ENCODE results near the gene KRTAP1-4. TPM values are rescaled to one million over a fixed set of nuclear protein-coding genes. Genes with fewer than 3 reads are reported as not detected.
"Not testable (repeated sequence)": the region's sequence is repeated elsewhere in the genome, so short reads cannot be mapped to it uniquely, and the experiment has no call there.

KRTAP1-4 gene
- total RNA-seq, 4 donors from 2014 or later, result not detected

DNA sequence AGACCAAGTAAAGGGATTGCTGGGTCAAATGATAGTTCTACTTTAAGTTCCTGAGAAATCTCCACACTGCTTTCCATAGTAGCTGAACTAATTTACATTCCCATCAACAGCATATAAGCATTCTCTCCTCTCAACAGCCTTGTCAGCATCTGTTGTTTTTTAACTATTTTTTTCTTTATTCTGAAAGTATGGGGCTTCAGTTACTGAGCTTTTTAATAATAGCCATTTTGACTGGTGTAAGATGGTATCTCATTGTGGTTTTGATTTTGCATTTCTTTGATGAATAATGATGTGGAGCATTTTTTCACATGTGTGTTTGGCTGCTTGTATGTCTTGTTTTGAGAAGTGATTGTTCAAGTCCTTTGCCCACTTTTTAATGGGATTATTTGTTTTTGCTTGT, 22.6 kb upstream of the KRTAP1-4 start:
- Histone ChIP-seq H3K27ac (no peak overlapping the region), H3K27me3 (peaks cover 25% of the 10 kb centered on the region), H3K4me3 (no peak overlapping the region), H3K4me1 (no peaks in the 10 kb centered on the region), H3K9me3 (no peaks in the 10 kb centered on the region), H3K36me3 (no peaks in the 10 kb centered on the region)
- TF ChIP-seq EP300 (IDR thresholded peaks at IDR 0.05; ENCODE audit: low read depth) (no peak), POLR2A (IDR thresholded peaks at IDR 0.05) (no peak), POLR2AphosphoS5 (IDR thresholded peaks at IDR 0.05) (no peak)
- TF ChIP-seq, protein P1, sequence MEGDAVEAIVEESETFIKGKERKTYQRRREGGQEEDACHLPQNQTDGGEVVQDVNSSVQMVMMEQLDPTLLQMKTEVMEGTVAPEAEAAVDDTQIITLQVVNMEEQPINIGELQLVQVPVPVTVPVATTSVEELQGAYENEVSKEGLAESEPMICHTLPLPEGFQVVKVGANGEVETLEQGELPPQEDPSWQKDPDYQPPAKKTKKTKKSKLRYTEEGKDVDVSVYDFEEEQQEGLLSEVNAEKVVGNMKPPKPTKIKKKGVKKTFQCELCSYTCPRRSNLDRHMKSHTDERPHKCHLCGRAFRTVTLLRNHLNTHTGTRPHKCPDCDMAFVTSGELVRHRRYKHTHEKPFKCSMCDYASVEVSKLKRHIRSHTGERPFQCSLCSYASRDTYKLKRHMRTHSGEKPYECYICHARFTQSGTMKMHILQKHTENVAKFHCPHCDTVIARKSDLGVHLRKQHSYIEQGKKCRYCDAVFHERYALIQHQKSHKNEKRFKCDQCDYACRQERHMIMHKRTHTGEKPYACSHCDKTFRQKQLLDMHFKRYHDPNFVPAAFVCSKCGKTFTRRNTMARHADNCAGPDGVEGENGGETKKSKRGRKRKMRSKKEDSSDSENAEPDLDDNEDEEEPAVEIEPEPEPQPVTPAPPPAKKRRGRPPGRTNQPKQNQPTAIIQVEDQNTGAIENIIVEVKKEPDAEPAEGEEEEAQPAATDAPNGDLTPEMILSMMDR (IDR thresholded peaks at IDR 0.05), result no peak
- in situ Hi-C loops (cut with MboI; ENCODE audit: low pct_ligation_motif_present in 1 of 4, low pct_unique_long_range_greater_than_20kb in 1 of 4, low sequenced_read_pairs in 3 of 4) (no loop called here), intact Hi-C loops (cut with DNase I; ENCODE audit: low total_unique reads) (no loop called here)
- DNase-seq, result no peak

DNA sequence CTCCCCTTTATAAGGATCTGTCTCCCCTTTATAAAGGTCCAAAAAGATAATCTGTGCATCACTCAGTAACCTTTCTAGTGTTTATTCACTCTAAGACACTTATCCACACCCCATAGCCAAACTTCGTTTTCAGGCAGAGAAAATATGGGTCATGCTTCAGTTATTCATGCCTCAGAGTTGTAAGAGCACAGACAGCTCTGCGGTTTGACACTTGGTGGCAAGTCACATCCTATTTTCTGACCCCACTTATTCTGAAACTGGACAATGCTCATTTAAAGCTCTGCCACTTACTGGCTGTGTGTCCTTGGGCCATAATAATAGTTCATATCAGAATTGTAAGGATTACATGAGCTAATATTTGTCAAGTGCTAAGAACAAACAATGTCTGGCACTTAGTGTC, 19.1 kb upstream of the KRTAP1-4 start:
- in situ Hi-C loops (cut with MboI; ENCODE audit: low pct_ligation_motif_present in 1 of 4, low pct_unique_long_range_greater_than_20kb in 1 of 4, low sequenced_read_pairs in 3 of 4) (no loop called here), intact Hi-C loops (cut with DNase I; ENCODE audit: low total_unique reads) (no loop called here)
- TF ChIP-seq POLR2AphosphoS5 (IDR thresholded peaks at IDR 0.05) (no peak), POLR2A (IDR thresholded peaks at IDR 0.05) (no peak), EP300 (IDR thresholded peaks at IDR 0.05; ENCODE audit: low read depth) (no peak)
- TF ChIP-seq, protein P1 (IDR thresholded peaks at IDR 0.05), result no peak
- Histone ChIP-seq H3K36me3 (no peaks in the 10 kb centered on the region), H3K27ac (no peak overlapping the region), H3K9me3 (no peaks in the 10 kb centered on the region), H3K4me3 (no peak overlapping the region), H3K4me1 (no peaks in the 10 kb centered on the region), H3K27me3 (peaks cover 40% of the 10 kb centered on the region)
- no peak for DNase-seq
- 34 to 38% methylated on average over 2 of the region's 2 CpGs for WGBS, 2 donors (ENCODE audit: low coverage in 1 of 2)

DNA sequence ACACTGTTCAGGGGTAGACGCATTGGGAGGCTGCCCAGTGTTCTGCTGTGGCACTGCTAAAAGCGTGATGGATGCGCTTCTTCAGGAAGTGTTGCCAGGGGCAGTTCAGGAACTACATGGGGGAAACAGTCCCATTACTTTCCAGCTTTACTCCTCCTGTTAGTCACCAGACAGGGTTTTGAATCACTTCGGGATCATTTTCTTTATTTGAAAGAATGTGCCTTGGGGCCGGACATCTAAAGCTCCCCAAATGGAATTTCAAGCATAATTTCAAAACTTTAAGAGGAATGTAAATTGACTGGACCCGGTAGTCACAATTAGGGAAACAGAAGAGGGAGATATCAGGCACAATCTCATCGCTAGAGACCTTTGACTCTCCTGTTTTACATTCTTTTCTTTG, 18.4 kb upstream of the KRTAP1-4 start:
- in situ Hi-C loops (cut with MboI; ENCODE audit: low pct_ligation_motif_present in 1 of 4, low pct_unique_long_range_greater_than_20kb in 1 of 4, low sequenced_read_pairs in 3 of 4) (no loop called here), intact Hi-C loops (cut with DNase I; ENCODE audit: low total_unique reads) (no loop called here)
- H3K27me3 ChIP-seq, result peaks cover 40% of the 10 kb centered on the region
- H3K36me3 ChIP-seq, result no peaks in the 10 kb centered on the region
- H3K9me3 ChIP-seq, result peaks cover 0 to 1% of the 10 kb centered on the region in 2 donors
- no peaks in the 10 kb centered on the region for H3K4me1 ChIP-seq
- no peak overlapping the region for H3K4me3 ChIP-seq
- TF ChIP-seq EP300 (IDR thresholded peaks at IDR 0.05; ENCODE audit: low read depth) (no peak), POLR2AphosphoS5 (IDR thresholded peaks at IDR 0.05) (no peak), POLR2A (IDR thresholded peaks at IDR 0.05) (no peak)
- TF ChIP-seq, protein P1 (IDR thresholded peaks at IDR 0.05), result no peak
- WGBS, 2 donors (ENCODE audit: low coverage in 1 of 2), result 68 to 78% methylated on average over 4 to 7 of the region's 7 CpGs
- H3K27ac ChIP-seq, result no peak overlapping the region
- DNase-seq, result no peak

DNA sequence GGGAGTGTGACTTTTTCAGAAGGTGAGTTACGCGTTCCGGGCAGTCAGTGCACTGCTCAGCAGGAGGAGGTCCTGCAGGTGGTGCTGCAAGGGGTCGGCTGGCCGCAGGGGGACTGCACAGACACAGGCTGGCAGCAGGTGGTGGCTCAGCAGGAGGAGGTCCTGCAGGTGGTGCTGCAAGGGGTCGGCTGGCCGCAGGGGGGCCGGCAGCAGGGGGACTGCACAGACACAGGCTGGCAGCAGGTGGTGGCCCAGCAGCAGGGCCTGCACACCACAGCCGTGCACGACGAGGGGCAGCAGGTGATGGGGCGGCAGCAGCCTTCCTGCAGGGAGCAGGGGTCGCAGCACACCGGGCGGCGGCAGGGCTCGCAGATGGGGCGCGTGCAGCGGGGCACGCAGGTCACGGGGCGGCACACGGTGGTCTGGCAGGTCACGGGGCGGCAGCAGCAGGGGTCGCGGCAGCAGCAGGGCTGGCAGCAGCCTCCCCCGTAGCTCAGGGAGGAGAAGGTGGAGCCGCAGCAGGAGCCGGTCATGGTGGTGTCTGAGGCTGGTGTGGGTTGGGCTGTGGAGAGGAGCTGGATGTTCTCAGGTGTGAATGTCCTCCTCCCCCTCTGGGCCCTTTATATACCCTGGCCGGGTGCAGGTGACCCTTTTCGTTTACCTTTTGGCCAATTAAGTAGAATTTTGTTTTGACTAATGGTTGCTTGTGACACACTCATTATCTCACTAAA, 16.9 kb upstream of the KRTAP1-4 start, which contains the start of gene KRTAP2-1:
TSS of gene KRTAP2-1 (minus strand) at position 582 of the 731 bp plus-strand sequence. CDS start at position 533, 49 bp downstream.
- in situ Hi-C loops (cut with MboI; ENCODE audit: low pct_ligation_motif_present in 1 of 4, low pct_unique_long_range_greater_than_20kb in 1 of 4, low sequenced_read_pairs in 3 of 4), result not testable (repeated sequence)
- WGBS, 2 donors (ENCODE audit: low coverage in 1 of 2), result 77% methylated on average over 8 of the region's 33 CpGs; no CpG with 5 or more reads in 1 of the 2 donors

DNA sequence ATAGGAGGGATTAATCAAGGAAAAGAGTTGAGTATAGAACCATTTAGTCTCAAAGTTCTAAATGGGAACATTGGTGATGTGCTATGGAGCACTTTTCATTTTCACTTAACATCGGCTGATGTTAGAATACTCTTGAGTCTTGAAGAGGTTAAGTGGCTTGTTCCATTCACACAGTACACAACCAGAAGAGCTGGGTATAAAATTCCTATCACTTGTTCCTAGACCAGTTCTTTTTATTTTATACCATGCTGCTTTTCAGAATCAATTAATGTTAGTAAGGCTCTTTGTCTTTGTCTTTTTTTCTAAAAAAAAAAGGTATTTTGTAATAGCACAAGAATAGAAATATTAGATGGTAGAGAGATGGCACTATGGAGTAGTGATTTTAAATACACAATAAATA, 13.0 kb upstream of the KRTAP1-4 start:
- intact Hi-C loops (cut with DNase I; ENCODE audit: low total_unique reads) (no loop called here), in situ Hi-C loops (cut with MboI; ENCODE audit: low pct_ligation_motif_present in 1 of 4, low pct_unique_long_range_greater_than_20kb in 1 of 4, low sequenced_read_pairs in 3 of 4) (no loop called here)
- H3K27ac ChIP-seq, result no peak overlapping the region
- no peak for DNase-seq
- TF ChIP-seq, protein P1 (IDR thresholded peaks at IDR 0.05), result no peak
- no peak for TF ChIP-seq POLR2A (IDR thresholded peaks at IDR 0.05)
- no peaks in the 10 kb centered on the region for H3K36me3 ChIP-seq
- 75 to 100% methylated on average over 1 of the region's 1 CpG for WGBS, 2 donors (ENCODE audit: low coverage in 1 of 2)
- no peaks in the 10 kb centered on the region for H3K4me1 ChIP-seq
- H3K9me3 ChIP-seq, result peaks cover 0 to 3% of the 10 kb centered on the region in 2 donors
- H3K4me3 ChIP-seq, result no peak overlapping the region
- H3K27me3 ChIP-seq, result peaks cover 18% of the 10 kb centered on the region

More for the DNA sequence above, 16.9 kb upstream of the KRTAP1-4 start, which contains the start of gene KRTAP2-1:
- H3K36me3 ChIP-seq; H3K4me1 ChIP-seq; H3K4me3 ChIP-seq; H3K27ac ChIP-seq; H3K9me3 ChIP-seq; intact Hi-C loops (cut with DNase I; ENCODE audit: low total_unique reads); DNase-seq: not testable (repeated sequence)
- peaks cover 40% of the 10 kb centered on the region for H3K27me3 ChIP-seq

DNA sequence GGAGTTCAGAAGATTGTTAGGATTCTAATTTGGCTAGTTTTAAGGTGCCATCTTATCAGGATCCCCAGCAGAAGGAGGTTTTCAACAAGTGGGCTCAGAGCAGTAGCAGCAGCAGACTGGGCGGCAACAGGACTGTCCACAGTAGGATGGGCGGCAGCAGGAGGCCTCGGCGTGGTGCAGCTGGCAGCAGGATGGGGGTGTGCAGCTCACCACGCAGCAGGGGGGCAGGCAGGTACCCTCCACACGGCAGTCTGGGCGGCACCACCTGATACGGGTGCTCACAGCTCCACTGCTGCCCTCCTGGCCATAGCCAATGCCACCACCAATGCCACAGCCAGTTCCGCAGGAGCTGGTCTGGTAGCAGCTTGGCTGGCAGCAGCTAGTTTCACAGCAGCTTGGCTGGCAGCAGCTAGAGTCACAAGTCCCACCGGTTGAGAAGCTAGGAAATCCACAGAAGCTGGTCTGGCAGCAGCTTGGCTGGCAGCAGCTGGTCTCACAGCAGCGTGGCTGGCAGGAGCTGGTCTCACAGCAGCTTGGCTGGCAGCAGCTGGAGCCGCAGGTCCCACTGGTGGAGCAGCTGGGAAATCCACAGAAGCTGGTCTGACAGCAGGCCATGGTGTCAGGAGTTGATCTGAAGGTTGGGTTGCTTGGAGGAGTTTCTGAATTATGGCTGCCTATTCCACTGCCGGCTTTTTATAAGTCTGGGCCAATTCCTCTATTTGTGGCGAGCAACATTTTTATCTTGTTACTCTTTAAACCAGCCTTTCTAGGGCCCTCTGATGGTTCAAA, 11.0 kb upstream of the KRTAP1-4 start, which contains the start of gene KRTAP1-1:
TSS of gene KRTAP1-1 (minus strand) at position 668 of the 789 bp plus-strand sequence. CDS start at position 615, 53 bp downstream.
- H3K27ac ChIP-seq; in situ Hi-C loops (cut with MboI; ENCODE audit: low pct_ligation_motif_present in 1 of 4, low pct_unique_long_range_greater_than_20kb in 1 of 4, low sequenced_read_pairs in 3 of 4); DNase-seq; H3K4me3 ChIP-seq; intact Hi-C loops (cut with DNase I; ENCODE audit: low total_unique reads); H3K36me3 ChIP-seq; H3K9me3 ChIP-seq; H3K4me1 ChIP-seq: not testable (repeated sequence)
- H3K27me3 ChIP-seq, result peaks cover 11% of the 10 kb centered on the region
- WGBS, 2 donors (ENCODE audit: low coverage in 1 of 2), result 33 to 75% methylated on average over 1 to 14 of the region's 14 CpGs

Measured in transverse colon (tissue), 4 donors.